Activated CD4-positive, alpha-beta T cell treated with anti-CD3 and anti-CD28 coated beads for 1 hour (primary cell): ENCODE data around the gene C10orf67.

Experiments used
- DNase-seq: peaks from one replicate; pipeline ENCODE4 v3.0.0-alpha.2; 2020

Gene C10orf67

GRCh38 chr10:23194966-23195845 lies 149.4 kb downstream of the C10orf67 start:
- DNase-seq: no peak

- no peak for DNase-seq
These were observed 150.1 kb downstream of the C10orf67 start for GRCh38 chr10:23194471-23194965.

- no peak for DNase-seq
These were observed 151.0 kb downstream of the C10orf67 start for GRCh38 chr10:23193435-23194074.

GRCh38 chr10:23192712-23193434 lies 151.7 kb downstream of the C10orf67 start:
- no peak for DNase-seq

- DNase-seq: no peak
These were observed 152.6 kb downstream of the C10orf67 start, which contains the start of gene PTF1A for GRCh38 chr10:23191764-23192711. PTF1A (plus strand) TSS chr10:23192312; CDS start chr10:23192531, 219 bp downstream.

- no peak for DNase-seq
These were observed 153.5 kb downstream of the C10orf67 start for GRCh38 chr10:23190872-23191763.

GRCh38 chr10:23189024-23189423 lies 155.6 kb downstream of the C10orf67 start:
- DNase-seq: no peak

- DNase-seq: no peak
These were observed 157.4 kb downstream of the C10orf67 start for GRCh38 chr10:23187155-23187554.

- DNase-seq: no peak
These were observed 157.9 kb downstream of the C10orf67 start for GRCh38 chr10:23186697-23187096.

- DNase-seq: no peak
These were observed 158.4 kb downstream of the C10orf67 start for GRCh38 chr10:23186178-23186577.

GRCh38 chr10:23174977-23175512 lies 169.6 kb downstream of the C10orf67 start:
- no peak for DNase-seq

GRCh38 chr10:23174074-23174976 lies 170.3 kb downstream of the C10orf67 start:
- no peak for DNase-seq

- no peak for DNase-seq
These were observed 171.2 kb downstream of the C10orf67 start for GRCh38 chr10:23173214-23174073.

GRCh38 chr10:23172429-23173213 lies 172.0 kb downstream of the C10orf67 start:
- DNase-seq: no peak

GRCh38 chr10:23171232-23171876 lies 173.2 kb downstream of the C10orf67 start:
- DNase-seq: no peak

- no peak for DNase-seq
These were observed 186.2 kb downstream of the C10orf67 start for GRCh38 chr10:23158370-23158769.

- DNase-seq: no peak
These were observed 186.8 kb downstream of the C10orf67 start for GRCh38 chr10:23157691-23158369.
